GM13976 (cell line): ENCODE results near the gene GORASP1.
A peak's percentile ranks its signal among the peaks of the same experiment; 100 is the strongest.

ENCODE experiments used
- DNase-seq: peaks from one replicate; pipeline ENCODE4 v3.0.0; 2012; ENCODE audit warnings: low spot score
- CTCF ChIP-seq: IDR thresholded peaks from 2 replicates; pipeline ENCODE4 v1.5.1; 2012; ENCODE audit warnings: borderline replicate concordance, mild to moderate bottlenecking; ENCODE audit not compliant: insufficient read depth; ENCODE audit errors: extremely low read depth, missing control alignments, control extremely low read depth
- in situ Hi-C: fragments of 300-500 bp; cut with MboI; formaldehyde crosslinking; loops from one replicate; pipeline ENCODE4 v1.12.0; 2022; ENCODE audit warnings: low sequenced_read_pairs, mixed read lengths, inconsistent platforms; ENCODE audit not compliant: unreplicated experiment

Gene GORASP1

GRCh38 chr3:39127908-39128304 is 20.5 kb upstream of the GORASP1 start:
- no peak for DNase-seq
- TF ChIP-seq CTCF, result no peak
- in situ Hi-C loops, result no loop called here

- no peak for DNase-seq
- in situ Hi-C loops, result no loop called here
- TF ChIP-seq CTCF, result no peak
Observed at GRCh38 chr3:39127269-39127907, 20.0 kb upstream of the GORASP1 start.

- in situ Hi-C loops, result no loop called here
- peak; percentile 47 for TF ChIP-seq CTCF
- DNase-seq, result no peak
Observed at GRCh38 chr3:39126532-39127071, 19.2 kb upstream of the GORASP1 start.

GRCh38 chr3:39125841-39126500 is 18.5 kb upstream of the GORASP1 start:
- no peak for TF ChIP-seq CTCF
- in situ Hi-C loops, result no loop called here
- DNase-seq, result no peak

- TF ChIP-seq CTCF, result no peak
- in situ Hi-C loops, result no loop called here
- DNase-seq, result no peak
Observed at GRCh38 chr3:39124876-39125840, 17.7 kb upstream of the GORASP1 start.

- no peak for TF ChIP-seq CTCF
- in situ Hi-C loops, result no loop called here
- peak; percentile 34 for DNase-seq
Observed at GRCh38 chr3:39122813-39123212, 15.4 kb upstream of the GORASP1 start.
